ENCODE data around the gene KBTBD12. TPM values are rescaled to one million over a fixed set of nuclear protein-coding genes. Genes with fewer than 3 reads are reported as not detected.
"Not testable (repeated sequence)": the region's sequence is repeated elsewhere in the genome, so short reads cannot be mapped to it uniquely, and the experiment has no call there.

Gene KBTBD12
- not detected for total RNA-seq

- Mint-ChIP-seq H3K36me3 (peaks cover 9 to 16% of the 10 kb centered on the region in 2 donors), H3K27ac (no peak within 1 kb of the TSS), H3K9me3 (peaks cover 0 to 6% of the 10 kb centered on the region in 2 donors)
- ATAC-seq (no peak), DNase-seq (ENCODE audit: low spot score in 2 of 2) (no peak)
Measured at GRCh38 chr3:127915115-127915936, at the start of gene KBTBD12. TSS of gene KBTBD12 (plus strand) at chr3:127915232. CDS start at chr3:127923062, 7,830 bp downstream.

- ATAC-seq (peak; percentile 40 to 78), DNase-seq (ENCODE audit: low spot score in 2 of 2) (no peak)
- Mint-ChIP-seq H3K9me3 (no peaks in the 10 kb centered on the region), H3K27ac (no peak overlapping the region), H3K36me3 (no peaks in the 10 kb centered on the region)
Measured at GRCh38 chr3:127865941-127866340, 49.1 kb upstream of the KBTBD12 start.

GRCh38 chr3:127867412-127867811 is 47.6 kb upstream of the KBTBD12 start:
- no peak overlapping the region for H3K27ac Mint-ChIP-seq
- ATAC-seq = peak in 1 of 2 donors; percentile 59
- no peak for DNase-seq (ENCODE audit: low spot score in 2 of 2)
- H3K9me3 Mint-ChIP-seq = no peaks in the 10 kb centered on the region
- H3K36me3 Mint-ChIP-seq = no peaks in the 10 kb centered on the region

GRCh38 chr3:127867986-127868385 is 47.0 kb upstream of the KBTBD12 start:
- Mint-ChIP-seq H3K27ac (no peak overlapping the region), H3K36me3 (no peaks in the 10 kb centered on the region), H3K9me3 (no peaks in the 10 kb centered on the region)
- DNase-seq (ENCODE audit: low spot score in 2 of 2) (no peak), ATAC-seq (peak in 1 of 2 donors; percentile 70)

- ATAC-seq (no peak), DNase-seq (ENCODE audit: low spot score in 2 of 2) (no peak)
- H3K36me3 Mint-ChIP-seq = no peaks in the 10 kb centered on the region
- H3K27ac Mint-ChIP-seq = no peak overlapping the region
- H3K9me3 Mint-ChIP-seq = no peaks in the 10 kb centered on the region
Measured at GRCh38 chr3:127870156-127870555, 44.9 kb upstream of the KBTBD12 start.

GRCh38 chr3:127874097-127874496 is 40.9 kb upstream of the KBTBD12 start:
- DNase-seq (ENCODE audit: low spot score in 2 of 2); H3K27ac Mint-ChIP-seq; ATAC-seq; H3K36me3 Mint-ChIP-seq; H3K9me3 Mint-ChIP-seq: not testable (repeated sequence)

- H3K36me3 Mint-ChIP-seq = no peaks in the 10 kb centered on the region
- no peak overlapping the region for H3K27ac Mint-ChIP-seq
- no peaks in the 10 kb centered on the region for H3K9me3 Mint-ChIP-seq
- ATAC-seq (no peak), DNase-seq (ENCODE audit: low spot score in 2 of 2) (no peak)
Measured at GRCh38 chr3:127881586-127881985, 33.4 kb upstream of the KBTBD12 start.

- Mint-ChIP-seq H3K27ac (no peak overlapping the region), H3K9me3 (peaks cover 0 to 4% of the 10 kb centered on the region in 2 donors), H3K36me3 (no peaks in the 10 kb centered on the region)
- no peak for DNase-seq (ENCODE audit: low spot score in 2 of 2)
- ATAC-seq = no peak
Measured at GRCh38 chr3:127884041-127884440, 31.0 kb upstream of the KBTBD12 start.

- DNase-seq (ENCODE audit: low spot score in 2 of 2) (no peak), ATAC-seq (no peak)
- H3K36me3 Mint-ChIP-seq = peaks cover 13 to 15% of the 10 kb centered on the region in 2 donors
- peak overlapping the region in 1 of 2 donors; percentile 32 for H3K27ac Mint-ChIP-seq
- H3K9me3 Mint-ChIP-seq = peaks cover 12 to 14% of the 10 kb centered on the region in 2 donors
Measured at GRCh38 chr3:127886231-127886955, 28.6 kb upstream of the KBTBD12 start.

GRCh38 chr3:127886956-127887231 is 28.1 kb upstream of the KBTBD12 start:
- Mint-ChIP-seq H3K9me3 (peaks cover 13 to 15% of the 10 kb centered on the region in 2 donors), H3K36me3 (peaks cover 14 to 18% of the 10 kb centered on the region in 2 donors), H3K27ac (no peak overlapping the region)
- DNase-seq (ENCODE audit: low spot score in 2 of 2) (no peak), ATAC-seq (no peak)

- Mint-ChIP-seq H3K27ac (no peak overlapping the region), H3K36me3 (peaks cover 18 to 22% of the 10 kb centered on the region in 2 donors), H3K9me3 (peaks cover 15 to 18% of the 10 kb centered on the region in 2 donors)
- ATAC-seq (no peak), DNase-seq (ENCODE audit: low spot score in 2 of 2) (no peak)
Measured at GRCh38 chr3:127887321-127887720, 27.7 kb upstream of the KBTBD12 start.

GRCh38 chr3:127888156-127888555 is 26.9 kb upstream of the KBTBD12 start:
- H3K36me3 Mint-ChIP-seq = peaks cover 21 to 25% of the 10 kb centered on the region in 2 donors
- H3K9me3 Mint-ChIP-seq = peaks cover 15 to 23% of the 10 kb centered on the region in 2 donors
- peak overlapping the region in 1 of 2 donors; percentile 53 for H3K27ac Mint-ChIP-seq
- ATAC-seq (no peak), DNase-seq (ENCODE audit: low spot score in 2 of 2) (no peak)

GRCh38 chr3:127888564-127889107 is 26.4 kb upstream of the KBTBD12 start:
- H3K27ac Mint-ChIP-seq = peak overlapping the region in 1 of 2 donors; percentile 53

GRCh38 chr3:127889461-127889863 is 25.6 kb upstream of the KBTBD12 start:
- peak; percentile 45 to 64 for ATAC-seq
- Mint-ChIP-seq H3K27ac (no peak overlapping the region), H3K36me3 (peaks cover 21 to 25% of the 10 kb centered on the region in 2 donors), H3K9me3 (peaks cover 15 to 23% of the 10 kb centered on the region in 2 donors)
- DNase-seq (ENCODE audit: low spot score in 2 of 2) = no peak

More at GRCh38 chr3:127888564-127889107, 26.4 kb upstream of the KBTBD12 start:
- Mint-ChIP-seq H3K9me3 (peaks cover 15 to 23% of the 10 kb centered on the region in 2 donors), H3K36me3 (peaks cover 21 to 25% of the 10 kb centered on the region in 2 donors)
- ATAC-seq = no peak
- DNase-seq (ENCODE audit: low spot score in 2 of 2) = no peak

- peak overlapping the region in 1 of 2 donors; percentile 85 for H3K27ac Mint-ChIP-seq
- peak; percentile 59 to 83 for ATAC-seq
- H3K36me3 Mint-ChIP-seq = peaks cover 21 to 25% of the 10 kb centered on the region in 2 donors
Measured at GRCh38 chr3:127889976-127890650, 24.9 kb upstream of the KBTBD12 start.

GRCh38 chr3:127890651-127891290 is 24.3 kb upstream of the KBTBD12 start:
- Mint-ChIP-seq H3K9me3 (peaks cover 15 to 23% of the 10 kb centered on the region in 2 donors), H3K27ac (peak overlapping the region; percentile 19 to 85), H3K36me3 (peaks cover 21 to 25% of the 10 kb centered on the region in 2 donors)
- DNase-seq (ENCODE audit: low spot score in 2 of 2) (peak; percentile 19 to 61), ATAC-seq (peak; percentile 84 to 87)

More at GRCh38 chr3:127889976-127890650, 24.9 kb upstream of the KBTBD12 start:
- peaks cover 15 to 23% of the 10 kb centered on the region in 2 donors for H3K9me3 Mint-ChIP-seq
- DNase-seq (ENCODE audit: low spot score in 2 of 2) = no peak
